Measurements from ENCODE around the gene KSR1. TPM values are rescaled to one million over a fixed set of nuclear protein-coding genes. Genes with fewer than 3 reads are reported as not detected.
"Not testable (repeated sequence)": the region's sequence is repeated elsewhere in the genome, so short reads cannot be mapped to it uniquely, and the experiment has no call there.

The KSR1 gene
- total RNA-seq, 1 donor: 23.5 TPM

DNA sequence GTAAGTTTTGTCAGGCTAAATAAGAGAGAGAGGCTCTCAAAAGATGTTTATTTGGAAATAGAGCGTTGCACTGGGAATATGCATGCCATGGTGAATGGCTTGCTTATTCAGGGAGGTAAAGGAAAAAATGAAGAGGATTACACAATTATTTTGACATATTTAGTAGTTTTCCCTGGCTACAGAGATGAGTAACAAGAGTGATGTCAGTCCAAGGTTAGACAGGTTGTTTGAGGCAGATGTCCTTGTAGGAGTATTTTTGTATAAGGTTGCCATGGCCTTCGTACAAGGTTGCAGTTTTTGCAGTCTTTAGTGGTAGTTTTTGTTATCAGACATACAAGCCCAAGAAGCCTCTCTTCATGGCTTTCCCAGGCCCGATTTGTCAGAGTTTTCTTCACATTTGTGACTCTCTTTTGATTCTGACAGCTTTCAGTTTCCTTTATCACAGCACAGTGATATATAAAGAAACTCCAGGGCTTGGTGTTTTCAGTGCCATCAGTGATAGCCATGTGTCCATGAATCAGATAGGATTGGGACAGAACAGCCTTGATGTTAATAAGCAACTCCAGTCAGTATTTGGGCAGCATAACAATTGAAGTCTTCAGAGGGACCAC lies 156.0 kb downstream of the KSR1 start:
- H3K27me3 ChIP-seq (ENCODE audit: insufficient read depth, low read length): no peaks in the 10 kb centered on the region

GRCh38 chr17:27613433-27613832 lies 157.2 kb downstream of the KSR1 start:
- no peaks in the 10 kb centered on the region for H3K27me3 ChIP-seq (ENCODE audit: insufficient read depth, low read length)
- no peak overlapping the region for H3K4me3 ChIP-seq (ENCODE audit: low read length)
- H3K4me1 ChIP-seq (ENCODE audit: insufficient read depth, low read length): no peaks in the 10 kb centered on the region
- H3K9me3 ChIP-seq (ENCODE audit: low read depth, low read length): no peaks in the 10 kb centered on the region

More for the DNA sequence above, 156.0 kb downstream of the KSR1 start:
- H3K4me1 ChIP-seq (ENCODE audit: insufficient read depth, low read length): no peaks in the 10 kb centered on the region
- H3K9me3 ChIP-seq (ENCODE audit: low read depth, low read length): no peaks in the 10 kb centered on the region
- no peak overlapping the region for H3K4me3 ChIP-seq (ENCODE audit: low read length)

GRCh38 chr17:27615121-27615520 lies 158.9 kb downstream of the KSR1 start:
- H3K4me3 ChIP-seq (ENCODE audit: low read length): no peak overlapping the region
- H3K4me1 ChIP-seq (ENCODE audit: insufficient read depth, low read length): no peaks in the 10 kb centered on the region
- no peaks in the 10 kb centered on the region for H3K9me3 ChIP-seq (ENCODE audit: low read depth, low read length)
- H3K27me3 ChIP-seq (ENCODE audit: insufficient read depth, low read length): no peaks in the 10 kb centered on the region

GRCh38 chr17:27616414-27616813 lies 160.2 kb downstream of the KSR1 start:
- Histone ChIP-seq H3K4me1 (ENCODE audit: insufficient read depth, low read length) (no peaks in the 10 kb centered on the region), H3K27me3 (ENCODE audit: insufficient read depth, low read length) (no peaks in the 10 kb centered on the region), H3K9me3 (ENCODE audit: low read depth, low read length) (no peaks in the 10 kb centered on the region), H3K4me3 (ENCODE audit: low read length) (no peak overlapping the region)

DNA sequence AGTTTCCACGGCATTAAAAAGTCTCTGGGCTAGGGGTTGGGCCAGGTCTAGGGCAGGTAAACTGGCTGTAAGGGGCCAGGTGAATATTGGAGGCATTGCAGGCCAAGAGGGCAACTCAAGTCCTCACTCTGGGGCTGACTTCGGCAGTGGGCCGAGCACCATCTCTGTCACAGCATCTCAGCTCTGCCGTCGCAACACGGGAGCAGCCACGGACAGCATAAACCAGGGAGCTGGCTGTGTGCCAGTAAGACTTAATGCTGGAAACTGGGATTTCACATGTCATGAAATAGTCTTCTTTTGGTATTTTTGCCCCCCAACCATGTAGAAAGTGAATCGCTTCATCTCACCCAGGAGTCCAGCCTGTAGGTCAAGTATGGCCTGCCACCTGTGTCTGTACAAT lies 162.2 kb downstream of the KSR1 start:
- Histone ChIP-seq H3K4me1 (ENCODE audit: insufficient read depth, low read length) (no peaks in the 10 kb centered on the region), H3K27me3 (ENCODE audit: insufficient read depth, low read length) (no peaks in the 10 kb centered on the region), H3K9me3 (ENCODE audit: low read depth, low read length) (no peaks in the 10 kb centered on the region), H3K4me3 (ENCODE audit: low read length) (no peak overlapping the region)

GRCh38 chr17:27620721-27621120 lies 164.5 kb downstream of the KSR1 start:
- H3K4me3 ChIP-seq (ENCODE audit: low read length): no peak overlapping the region
- H3K27me3 ChIP-seq (ENCODE audit: insufficient read depth, low read length): no peaks in the 10 kb centered on the region
- no peaks in the 10 kb centered on the region for H3K9me3 ChIP-seq (ENCODE audit: low read depth, low read length)
- H3K4me1 ChIP-seq (ENCODE audit: insufficient read depth, low read length): no peaks in the 10 kb centered on the region

GRCh38 chr17:27621536-27621935 lies 165.3 kb downstream of the KSR1 start:
- Histone ChIP-seq H3K4me1 (ENCODE audit: insufficient read depth, low read length) (no peaks in the 10 kb centered on the region), H3K9me3 (ENCODE audit: low read depth, low read length) (no peaks in the 10 kb centered on the region), H3K27me3 (ENCODE audit: insufficient read depth, low read length) (no peaks in the 10 kb centered on the region), H3K4me3 (ENCODE audit: low read length) (no peak overlapping the region)

- no peaks in the 10 kb centered on the region for H3K4me1 ChIP-seq (ENCODE audit: insufficient read depth, low read length)
- H3K4me3 ChIP-seq (ENCODE audit: low read length): no peak overlapping the region
- H3K9me3 ChIP-seq (ENCODE audit: low read depth, low read length): no peaks in the 10 kb centered on the region
- H3K27me3 ChIP-seq (ENCODE audit: insufficient read depth, low read length): no peaks in the 10 kb centered on the region
Observed at GRCh38 chr17:27621942-27622559, 165.8 kb downstream of the KSR1 start.

DNA sequence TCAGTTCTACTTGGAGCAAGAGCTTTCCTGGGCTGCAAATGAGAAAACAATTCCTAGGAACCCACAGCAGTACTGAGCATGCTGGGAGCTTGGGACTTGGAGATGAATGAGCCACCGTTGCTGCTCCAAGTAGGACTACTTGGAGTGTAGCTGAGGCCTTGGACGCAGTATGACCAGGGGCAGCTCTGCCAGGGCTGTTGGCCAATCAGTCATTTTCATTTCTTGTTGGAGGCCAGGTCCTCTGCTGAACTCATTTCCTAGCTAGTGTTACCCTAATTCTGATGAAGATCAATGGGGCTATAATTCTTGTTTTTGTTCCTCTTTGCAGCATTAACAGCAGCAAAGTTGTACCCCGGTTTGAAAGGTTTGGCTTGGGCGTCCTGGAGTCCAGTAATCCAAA lies 166.7 kb downstream of the KSR1 start:
- H3K9me3 ChIP-seq (ENCODE audit: low read depth, low read length): no peaks in the 10 kb centered on the region
- no peaks in the 10 kb centered on the region for H3K27me3 ChIP-seq (ENCODE audit: insufficient read depth, low read length)
- H3K4me1 ChIP-seq (ENCODE audit: insufficient read depth, low read length): no peaks in the 10 kb centered on the region
- no peak overlapping the region for H3K4me3 ChIP-seq (ENCODE audit: low read length)

GRCh38 chr17:27623614-27624013 lies 167.4 kb downstream of the KSR1 start:
- H3K4me3 ChIP-seq (ENCODE audit: low read length): no peak overlapping the region
- no peaks in the 10 kb centered on the region for H3K4me1 ChIP-seq (ENCODE audit: insufficient read depth, low read length)
- no peaks in the 10 kb centered on the region for H3K27me3 ChIP-seq (ENCODE audit: insufficient read depth, low read length)
- no peaks in the 10 kb centered on the region for H3K9me3 ChIP-seq (ENCODE audit: low read depth, low read length)

- Histone ChIP-seq H3K27me3 (ENCODE audit: insufficient read depth, low read length) (no peaks in the 10 kb centered on the region), H3K4me1 (ENCODE audit: insufficient read depth, low read length) (no peaks in the 10 kb centered on the region), H3K4me3 (ENCODE audit: low read length) (no peak overlapping the region), H3K9me3 (ENCODE audit: low read depth, low read length) (no peaks in the 10 kb centered on the region)
Observed at GRCh38 chr17:27624539-27624938, 168.3 kb downstream of the KSR1 start.

DNA sequence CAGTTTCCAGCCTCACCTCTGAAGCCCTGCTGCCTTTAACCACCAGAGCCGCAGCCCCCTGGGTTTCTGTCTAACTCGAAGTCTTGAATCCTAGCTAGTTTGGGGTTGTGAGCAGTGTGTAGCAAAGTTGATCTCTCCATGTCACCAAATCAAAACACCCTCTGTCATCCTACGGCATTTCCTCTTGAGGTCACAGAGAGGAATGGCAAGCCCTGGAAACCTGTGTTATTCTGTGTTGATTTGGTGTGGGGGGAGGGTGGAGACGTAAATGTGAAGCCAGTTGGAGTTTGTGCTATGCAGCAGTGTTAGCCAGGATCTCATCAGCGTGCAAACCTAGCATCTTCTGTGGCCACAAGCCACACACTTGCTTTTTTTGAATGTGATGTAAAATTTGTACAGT lies 169.6 kb downstream of the KSR1 start:
- Histone ChIP-seq H3K4me1 (ENCODE audit: insufficient read depth, low read length) (peaks cover 9% of the 10 kb centered on the region), H3K27me3 (ENCODE audit: insufficient read depth, low read length) (no peaks in the 10 kb centered on the region), H3K9me3 (ENCODE audit: low read depth, low read length) (no peaks in the 10 kb centered on the region), H3K4me3 (ENCODE audit: low read length) (no peak overlapping the region)

GRCh38 chr17:27627514-27627913 lies 171.3 kb downstream of the KSR1 start:
- H3K4me1 ChIP-seq (ENCODE audit: insufficient read depth, low read length): peaks cover 20% of the 10 kb centered on the region
- no peaks in the 10 kb centered on the region for H3K27me3 ChIP-seq (ENCODE audit: insufficient read depth, low read length)
- no peaks in the 10 kb centered on the region for H3K9me3 ChIP-seq (ENCODE audit: low read depth, low read length)
- no peak overlapping the region for H3K4me3 ChIP-seq (ENCODE audit: low read length)

DNA sequence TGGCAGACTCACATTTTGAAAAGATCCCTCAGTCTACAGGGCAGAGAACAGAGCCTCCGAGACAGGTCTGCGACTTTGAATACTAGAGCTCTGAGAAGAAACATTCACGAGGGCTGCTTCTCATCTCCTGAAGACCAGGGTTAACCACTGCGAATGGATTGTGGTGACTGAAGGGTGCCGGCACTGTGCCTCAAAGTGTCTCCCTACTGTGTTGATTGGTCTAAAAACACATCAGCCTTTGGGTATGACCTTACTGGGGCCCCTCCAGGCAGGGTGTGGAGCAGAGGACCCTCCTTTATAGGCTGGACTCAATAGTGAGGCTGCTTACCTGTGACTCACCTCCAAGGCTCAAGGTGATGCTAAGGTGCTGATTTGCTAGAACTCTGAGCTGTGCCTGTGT lies 172.1 kb downstream of the KSR1 start:
- H3K4me1 ChIP-seq (ENCODE audit: insufficient read depth, low read length): peaks cover 28% of the 10 kb centered on the region
- no peaks in the 10 kb centered on the region for H3K9me3 ChIP-seq (ENCODE audit: low read depth, low read length)
- H3K4me3 ChIP-seq (ENCODE audit: low read length): no peak overlapping the region
- no peaks in the 10 kb centered on the region for H3K27me3 ChIP-seq (ENCODE audit: insufficient read depth, low read length)

GRCh38 chr17:27629260-27629659 lies 173.0 kb downstream of the KSR1 start:
- peaks cover 37% of the 10 kb centered on the region for H3K4me1 ChIP-seq (ENCODE audit: insufficient read depth, low read length)
- H3K27me3 ChIP-seq (ENCODE audit: insufficient read depth, low read length); H3K9me3 ChIP-seq (ENCODE audit: low read depth, low read length); H3K4me3 ChIP-seq (ENCODE audit: low read length): not testable (repeated sequence)

Measured in mononuclear cell (primary cell).